Endothelial cell of umbilical vein (primary cell): ENCODE measurements around the gene PNLDC1. TPM values are rescaled to one million over a fixed set of nuclear protein-coding genes. Genes with fewer than 3 reads are reported as not detected.

Experiments used
- BruUV-seq: library from RNA; stranded (reverse); fragments of 400-500 nt; replicated peaks from 2 replicates; lab custom pipeline; 2021; lab: Mats Ljungman, UMichigan
- CTCF ChIA-PET: fragments of 300-600, 350-600 bp; sonication (Branson Sonifier 250); formaldehyde crosslinking; loops from one replicate; lab custom pipeline; 2021; ENCODE audit warnings: antibody characterized with exemption, inconsistent platforms; lab: Charles Lee
- POLR2A ChIA-PET: fragments of 300-600, 350-600 bp; sonication (Branson Sonifier 250); formaldehyde crosslinking; loops from one replicate; lab custom pipeline; 2021; ENCODE audit warnings: antibody characterized with exemption, inconsistent platforms; lab: Charles Lee
- DNase-seq: peaks from one replicate; pipeline ENCODE4 v3.0.0-alpha.2; 2011; ENCODE audit warnings: low read depth, low spot score
- FAIRE-seq: peaks from 2 replicates; lab custom pipeline; 2011; peaks lifted over from hg19 to GRCh38; lab: Jason Lieb, UNC
- H2AFZ ChIP-seq: 2 replicates; pipeline ENCODE4 v1.6.0; 2012; ENCODE audit warnings: low read depth, low read length, control low read depth, inconsistent platforms
- H3K27ac ChIP-seq: 2 replicates; pipeline ENCODE4 v1.5.1; 2011; ENCODE audit warnings: low read depth, mild to moderate bottlenecking, control low read depth, low read length, moderate library complexity; ENCODE audit not compliant: insufficient read depth
- H3K27me3 ChIP-seq, 2 experiments: 2 replicates each; pipeline versions ENCODE4 v1.6.0 to v1.6.1; 2011; ENCODE audit warnings: low read length in 2 of 2, mixed read lengths in 1 of 2; ENCODE audit not compliant: control insufficient read depth in 2 of 2, insufficient read depth in 2 of 2
- H3K36me3 ChIP-seq, 2 experiments: 2 replicates in 1 of 2; 3 replicates in 1 of 2; pipeline ENCODE4 v1.5.1; 2011; ENCODE audit warnings: low read length in 2 of 2, mild to moderate bottlenecking in 1 of 2, moderate library complexity in 1 of 2; ENCODE audit not compliant: control insufficient read depth in 2 of 2, insufficient read depth in 2 of 2; ENCODE audit errors: extremely low read depth in 1 of 2
- H3K4me1 ChIP-seq: 3 replicates; pipeline ENCODE4 v1.5.1; 2011; ENCODE audit warnings: mild to moderate bottlenecking, low read length; ENCODE audit not compliant: control insufficient read depth, insufficient read depth; ENCODE audit errors: extremely low read depth
- H3K4me2 ChIP-seq: 2 replicates; pipeline ENCODE4 v1.6.1; 2011; ENCODE audit warnings: low read length, control low read depth, mixed read lengths; ENCODE audit not compliant: insufficient read depth
- H3K4me3 ChIP-seq, 3 experiments: fragments of 200-600 bp in 1 of 3; sonication (generic), shearing (Covaris generic) in 1 of 3; replicated peaks in 1 of 3; 2 replicates each; pipeline ENCODE4 v1.5.1; 2011 to 2016; ENCODE audit warnings: control low read depth in 3 of 3, low read length in 3 of 3, mild to moderate bottlenecking in 2 of 3, inconsistent platforms in 1 of 3, low read depth in 1 of 3, moderate library complexity in 1 of 3; ENCODE audit not compliant: insufficient read depth in 1 of 3
- H3K79me2 ChIP-seq: 2 replicates; pipeline ENCODE4 v1.6.0; 2012; ENCODE audit warnings: low read length, inconsistent platforms; ENCODE audit not compliant: control insufficient read depth, insufficient read depth
- H3K9ac ChIP-seq: replicated peaks from 2 replicates; pipeline ENCODE3; 2011; ENCODE audit warnings: low read length, control low read depth; ENCODE audit not compliant: insufficient read depth; ENCODE audit errors: extremely low read depth
- H3K9me1 ChIP-seq: replicated peaks from 3 replicates; pipeline ENCODE4 v1.6.0; 2011; ENCODE audit warnings: mild to moderate bottlenecking, low read length; ENCODE audit not compliant: control insufficient read depth, insufficient read depth; ENCODE audit errors: extremely low read depth
- H3K9me3 ChIP-seq: replicated peaks from 2 replicates; pipeline ENCODE4 v1.5.1; 2012; ENCODE audit warnings: low read length, inconsistent platforms; ENCODE audit not compliant: control insufficient read depth, insufficient read depth
- H4K20me1 ChIP-seq: replicated peaks from 2 replicates; pipeline ENCODE3; 2011; ENCODE audit warnings: mild to moderate bottlenecking, low read length; ENCODE audit not compliant: control insufficient read depth, insufficient read depth; ENCODE audit errors: extremely low read depth
- CTCF ChIP-seq, 2 donors: IDR thresholded peaks; 1 replicate in 1 of 2; 2 replicates in 1 of 2; pipeline ENCODE4 v1.5.1; 2011; ENCODE audit warnings: low read length in 2 of 2, mild to moderate bottlenecking in 2 of 2, moderate library complexity in 2 of 2, control low read depth in 1 of 2, inconsistent platforms in 1 of 2, low read depth in 1 of 2; ENCODE audit not compliant: insufficient read depth in 1 of 2; ENCODE audit errors: extremely low read depth in 1 of 2
- EZH2 ChIP-seq: IDR thresholded peaks from 2 replicates; pipeline ENCODE4 v1.6.1; 2012; ENCODE audit warnings: borderline replicate concordance, low read depth, mild to moderate bottlenecking, moderate library complexity, low read length, inconsistent platforms; ENCODE audit not compliant: severe bottlenecking
- FOS ChIP-seq: IDR thresholded peaks from 2 replicates; pipeline ENCODE4 v1.6.1; 2011; ENCODE audit warnings: mild to moderate bottlenecking, low read length, moderate library complexity, borderline replicate concordance; ENCODE audit not compliant: insufficient read depth
- GATA2 ChIP-seq: IDR thresholded peaks from 2 replicates; pipeline ENCODE4 v1.7.0; 2011; ENCODE audit warnings: low read depth, mild to moderate bottlenecking, moderate library complexity, mixed read lengths, low read length; ENCODE audit not compliant: insufficient read length, insufficient read depth
- JUN ChIP-seq: IDR thresholded peaks from 2 replicates; pipeline ENCODE4 v1.6.1; 2011; ENCODE audit warnings: borderline replicate concordance, low read depth; ENCODE audit not compliant: insufficient read length, insufficient read depth
- MAX ChIP-seq: IDR thresholded peaks from 2 replicates; pipeline ENCODE4 v1.6.1; 2011; ENCODE audit not compliant: insufficient read depth, insufficient read length
- MYC ChIP-seq: IDR thresholded peaks from one replicate; pipeline ENCODE4 v1.6.1; 2011; ENCODE audit warnings: mild to moderate bottlenecking, low read depth, low read length
- POLR2A ChIP-seq: IDR thresholded peaks from 2 replicates; pipeline ENCODE4 v1.6.1; 2012; ENCODE audit warnings: low read depth, mild to moderate bottlenecking, control low read depth, low read length
- POLR2AphosphoS5 ChIP-seq: IDR thresholded peaks from 2 replicates; pipeline ENCODE4 v1.6.1; 2012; ENCODE audit warnings: low read depth, mild to moderate bottlenecking, control low read depth, low read length, moderate library complexity; ENCODE audit not compliant: insufficient read depth
- dilution Hi-C: fragments of 300-500 bp; cut with MboI; formaldehyde crosslinking; loops from one replicate; pipeline ENCODE4 v1.15.0; 2019; ENCODE audit warnings: low sequenced_read_pairs; ENCODE audit not compliant: extremely low pct_ligation_motif_present
- intact Hi-C: fragments of 100-400 bp; cut with micrococcal nuclease; formaldehyde crosslinking; loops from one replicate; pipeline ENCODE4 v1.10.0; 2022
- polyA plus RNA-seq, 4 experiments: library from polyadenylated mRNA; depleted of rRNA in 3 of 4; stranded (reverse) in 3 of 4; unstranded in 1 of 4; fragments of >200 nt; gene quantifications; 2 replicates each; pipeline versions ENCODE4 v1.2.1 to v1.2.3, GENCODE V29; 2011 to 2012; ENCODE audit warnings: missing spikeins in 1 of 4
- total RNA-seq: library from RNA; stranded (reverse); gene quantifications from 2 replicates; pipeline ENCODE4 v1.2.3, GENCODE V29; 2021

The PNLDC1 gene
- total and polyA plus RNA-seq, 2 donors (not counting 3 experiments of a cell fraction or from before 2014, with no cell fraction given), result not detected

- H3K9me3 ChIP-seq, result no peaks in the 10 kb centered on the region
- TF ChIP-seq POLR2AphosphoS5 (no peak), GATA2 (no peak), FOS (no peak), CTCF (IDR thresholded peaks at IDR 0.05; ENCODE audit: extremely low read depth in 1 of 2, insufficient read depth in 1 of 2, low read depth in 1 of 2, low read length in 2 of 2) (no peak), POLR2A (no peak), MAX (no peak), EZH2 (no peak), MYC (no peak), JUN (no peak)
- CTCF ChIA-PET, result no interaction called here
- no peak overlapping the region for H3K9ac ChIP-seq
- H4K20me1 ChIP-seq, result no peaks in the 10 kb centered on the region
- DNase-seq, result no peak
- intact Hi-C loops (no loop called here), dilution Hi-C loops (no loop called here)
- no peak overlapping the region for H2AFZ ChIP-seq
- H3K4me2 ChIP-seq, result no peak overlapping the region
- no peaks in the 10 kb centered on the region for H3K36me3 ChIP-seq
- H3K9me1 ChIP-seq, result no peaks in the 10 kb centered on the region
- POLR2A ChIA-PET, result no interaction called here
- no peak overlapping the region for H3K4me3 ChIP-seq
- H3K27me3 ChIP-seq, result peaks cover 0 to 2% of the 10 kb centered on the region in 2 experiments
- no peak for FAIRE-seq
- no peaks in the 10 kb centered on the region for H3K79me2 ChIP-seq
- peaks cover 5% of the 10 kb centered on the region for H3K4me1 ChIP-seq
- no peak overlapping the region for H3K27ac ChIP-seq
- no TSS peak for BruUV-seq
Measured at GRCh38 chr6:159826004-159826403, 25.9 kb downstream of the PNLDC1 start.
